H54 (cell line): ENCODE results near the gene WNT6.
A peak's percentile ranks its signal among the peaks of the same experiment; 100 is the strongest.

Source experiments
- DNase-seq: peaks from one replicate; pipeline ENCODE4 v3.0.0; 2011; ENCODE audit warnings: low spot score, mixed read lengths; ENCODE audit not compliant: insufficient read length
- FAIRE-seq: peaks from 3 replicates; lab custom pipeline; 2011; peaks lifted over from hg19 to GRCh38; lab: Jason Lieb, UNC
- POLR2A ChIP-seq: IDR thresholded peaks from 2 replicates; pipeline ENCODE4 v1.6.1; 2011; ENCODE audit warnings: low read depth, mild to moderate bottlenecking, low read length

Gene WNT6

DNA sequence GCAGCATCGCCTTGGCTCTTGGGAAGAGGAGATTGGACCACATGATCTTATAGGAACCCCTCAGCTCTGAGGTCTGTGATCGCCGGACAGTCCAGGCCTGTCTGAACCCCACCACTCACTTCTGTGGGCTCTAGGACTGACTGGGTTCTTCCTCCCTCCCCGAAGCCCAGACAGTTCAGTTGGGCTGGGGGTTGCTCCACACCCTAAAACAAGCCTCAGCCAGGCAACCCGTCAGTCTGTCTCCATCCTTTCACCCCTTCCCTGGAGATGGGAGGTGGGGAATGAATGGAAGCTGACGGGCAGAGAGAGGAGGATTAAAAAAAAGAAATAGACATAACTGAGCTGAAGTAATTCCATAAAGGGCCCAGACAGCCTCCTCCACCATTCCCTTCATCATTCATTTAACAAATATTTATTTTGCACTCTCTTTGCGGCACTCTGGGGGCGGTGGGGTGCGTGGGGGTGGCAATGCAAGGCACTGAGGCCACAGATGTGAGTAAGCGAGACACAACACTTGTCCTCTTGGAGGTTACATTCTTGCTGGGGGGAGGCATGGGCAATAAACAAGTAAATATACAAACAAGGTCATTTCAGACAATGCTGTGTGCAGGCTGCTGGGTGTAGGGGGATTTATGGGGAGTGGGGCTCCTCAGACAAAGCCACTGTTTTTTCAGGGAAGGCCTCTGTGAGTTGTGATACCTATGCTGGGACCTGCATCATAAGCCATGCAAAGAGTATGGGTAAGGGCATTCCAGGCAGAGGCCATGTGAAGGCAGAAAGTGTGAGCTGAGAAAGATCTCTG, 33.9 kb downstream of the WNT6 start:
- FAIRE-seq = no peak
- no peak for TF ChIP-seq POLR2A
- no peak for DNase-seq

DNA sequence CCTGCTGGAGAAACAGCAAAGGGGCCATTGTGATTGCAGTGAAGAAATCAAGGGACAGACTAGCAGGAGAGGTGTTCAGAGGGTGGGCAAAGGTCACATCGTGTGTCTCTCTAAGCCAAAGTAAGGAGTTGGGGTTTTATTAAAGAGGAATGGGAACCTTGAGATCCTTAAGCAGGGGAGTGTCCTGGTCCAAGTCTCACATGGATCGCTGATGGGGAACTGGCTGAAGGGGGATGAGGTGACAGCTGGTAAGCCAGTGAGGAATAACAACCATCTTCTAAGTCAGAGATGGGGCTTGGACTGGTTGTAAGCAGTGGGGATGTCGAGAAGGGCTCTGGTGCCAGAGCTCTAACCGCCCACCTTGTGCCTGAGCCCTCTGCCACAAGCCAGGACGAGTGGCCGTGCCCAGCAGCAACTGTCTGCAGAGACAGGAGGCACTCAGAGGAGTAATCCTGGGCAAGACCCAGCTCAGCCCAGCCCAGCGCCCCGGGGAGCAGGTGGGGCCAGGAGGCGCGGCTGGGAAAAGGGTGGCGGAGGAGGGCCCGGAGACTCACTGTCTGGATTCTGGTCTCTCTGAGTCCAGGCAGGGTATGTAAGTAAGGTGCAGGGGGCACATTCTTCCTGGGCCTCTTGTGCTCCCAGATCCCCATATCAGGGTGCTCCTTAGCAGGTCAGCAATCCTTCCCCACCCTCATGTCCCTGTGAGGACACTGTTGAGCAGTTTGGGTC, 34.7 kb downstream of the WNT6 start:
- DNase-seq (no peak), FAIRE-seq (no peak)
- TF ChIP-seq POLR2A = no peak

DNA sequence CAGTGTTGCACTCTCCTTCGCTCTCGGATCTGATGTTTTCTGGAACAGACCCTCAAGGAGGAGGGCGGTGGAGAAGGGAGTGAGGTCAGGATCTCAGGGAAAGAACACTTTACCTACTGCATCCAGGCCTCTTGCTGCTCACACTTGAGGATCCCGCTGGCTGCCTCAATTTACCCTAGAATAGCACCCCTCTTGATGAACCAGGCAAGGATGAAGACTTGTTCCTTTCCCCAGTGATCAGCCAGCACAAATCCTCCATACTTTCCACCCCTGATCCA, 35.2 kb downstream of the WNT6 start:
- no peak for TF ChIP-seq POLR2A
- FAIRE-seq (no peak), DNase-seq (no peak)

DNA sequence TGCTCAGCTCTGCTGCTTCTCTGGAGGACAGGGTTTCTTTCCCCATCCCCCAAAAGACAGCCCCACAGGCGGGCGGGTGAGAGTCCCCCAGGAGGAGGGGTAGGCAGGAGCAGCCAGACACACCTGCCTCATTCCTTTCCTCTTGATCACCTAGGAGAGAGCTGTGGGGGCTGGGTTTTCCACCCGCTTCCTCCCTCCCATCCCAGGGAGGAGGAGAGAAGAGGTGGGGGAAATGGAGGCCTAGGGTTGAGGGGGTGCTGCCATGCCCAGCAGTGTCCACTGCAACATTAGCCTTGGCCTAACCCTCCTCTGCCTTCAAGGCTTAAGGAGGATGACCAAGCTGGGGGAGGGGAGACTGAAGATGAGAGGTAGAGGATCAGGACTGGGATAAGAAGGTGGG, 35.7 kb downstream of the WNT6 start:
- DNase-seq = no peak
- no peak for TF ChIP-seq POLR2A
- no peak for FAIRE-seq

DNA sequence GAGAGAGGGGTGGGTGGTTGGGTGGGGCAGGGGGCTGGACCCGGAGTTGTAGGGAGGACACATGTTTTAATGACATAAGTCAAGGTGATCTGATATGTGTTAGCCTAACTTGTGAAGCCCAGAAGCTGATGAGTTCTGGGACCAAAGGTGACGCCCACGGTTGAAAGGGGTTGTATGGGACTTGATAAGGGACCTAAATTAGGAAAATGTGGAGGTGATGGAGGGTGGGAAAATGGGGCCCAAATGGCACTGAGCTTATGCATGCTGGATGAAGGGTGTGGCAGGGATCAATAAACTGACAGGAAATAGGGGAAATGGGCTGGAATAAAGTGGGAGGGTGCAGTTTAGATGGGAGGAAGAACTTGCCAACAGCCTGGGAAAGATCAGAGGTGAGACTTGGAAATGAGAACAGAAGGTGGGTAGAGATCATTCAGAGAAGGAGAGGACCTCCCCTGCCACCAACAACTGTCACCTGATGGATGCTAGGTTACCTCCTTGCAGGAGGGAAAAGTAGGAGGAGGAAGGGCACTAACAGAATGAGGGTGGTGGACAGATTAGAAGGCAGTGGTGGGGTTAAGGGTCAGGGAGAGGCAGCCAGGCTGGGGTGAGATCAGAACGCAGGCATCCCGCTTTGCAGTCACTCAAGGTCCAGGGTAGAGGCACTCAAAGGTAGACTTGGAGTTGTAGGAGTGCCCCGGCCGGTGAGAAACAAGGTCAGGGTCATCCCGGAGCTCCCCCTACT, 36.3 kb downstream of the WNT6 start:
- FAIRE-seq (no peak), DNase-seq (no peak)
- no peak for TF ChIP-seq POLR2A

DNA sequence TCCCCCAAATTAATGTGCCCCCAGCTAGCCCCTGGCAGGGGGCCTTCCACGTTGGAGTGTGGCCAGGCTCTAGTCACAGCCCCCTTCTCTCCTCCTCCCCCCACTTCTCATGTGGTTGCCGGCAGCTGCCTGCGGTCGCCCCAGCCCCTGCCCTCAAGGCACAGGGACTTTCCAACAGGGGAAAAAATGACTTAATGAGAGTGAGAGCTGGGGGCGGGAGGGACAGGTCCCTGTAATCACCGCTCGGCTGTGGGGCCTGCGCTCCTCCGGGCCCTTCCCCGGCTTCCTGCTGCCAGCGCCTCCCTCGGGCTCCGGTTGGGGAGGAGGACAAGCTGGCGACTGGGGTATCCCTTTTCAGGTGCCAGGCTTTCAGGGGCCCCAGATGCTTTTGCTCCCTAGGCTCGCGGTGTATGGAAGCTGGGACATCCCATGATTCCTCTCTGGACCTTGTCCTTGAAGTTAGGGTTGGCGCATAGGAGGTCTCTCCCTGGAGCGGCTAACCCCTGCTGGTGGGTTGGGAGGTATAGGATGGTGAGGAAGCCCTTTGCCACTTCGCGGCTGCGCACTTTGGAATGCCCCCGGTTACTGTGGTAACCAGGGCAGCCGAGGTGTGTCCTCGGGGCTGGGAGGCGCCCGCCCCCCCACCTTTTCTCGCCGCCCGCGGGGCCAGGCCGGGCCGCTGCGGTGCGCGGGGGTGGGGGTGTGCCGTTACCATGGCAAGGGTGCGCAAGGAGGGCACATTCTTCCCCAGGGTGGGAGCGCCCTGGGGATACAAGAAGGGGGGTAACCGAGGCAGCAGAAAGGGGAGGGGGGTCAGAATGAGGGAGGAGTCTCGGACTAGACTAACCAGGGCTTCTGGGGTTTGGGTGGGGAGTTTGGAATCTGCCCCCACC, 37.1 kb downstream of the WNT6 start:
- FAIRE-seq (no peak), DNase-seq (peak; percentile 89)
- no peak for TF ChIP-seq POLR2A

DNA sequence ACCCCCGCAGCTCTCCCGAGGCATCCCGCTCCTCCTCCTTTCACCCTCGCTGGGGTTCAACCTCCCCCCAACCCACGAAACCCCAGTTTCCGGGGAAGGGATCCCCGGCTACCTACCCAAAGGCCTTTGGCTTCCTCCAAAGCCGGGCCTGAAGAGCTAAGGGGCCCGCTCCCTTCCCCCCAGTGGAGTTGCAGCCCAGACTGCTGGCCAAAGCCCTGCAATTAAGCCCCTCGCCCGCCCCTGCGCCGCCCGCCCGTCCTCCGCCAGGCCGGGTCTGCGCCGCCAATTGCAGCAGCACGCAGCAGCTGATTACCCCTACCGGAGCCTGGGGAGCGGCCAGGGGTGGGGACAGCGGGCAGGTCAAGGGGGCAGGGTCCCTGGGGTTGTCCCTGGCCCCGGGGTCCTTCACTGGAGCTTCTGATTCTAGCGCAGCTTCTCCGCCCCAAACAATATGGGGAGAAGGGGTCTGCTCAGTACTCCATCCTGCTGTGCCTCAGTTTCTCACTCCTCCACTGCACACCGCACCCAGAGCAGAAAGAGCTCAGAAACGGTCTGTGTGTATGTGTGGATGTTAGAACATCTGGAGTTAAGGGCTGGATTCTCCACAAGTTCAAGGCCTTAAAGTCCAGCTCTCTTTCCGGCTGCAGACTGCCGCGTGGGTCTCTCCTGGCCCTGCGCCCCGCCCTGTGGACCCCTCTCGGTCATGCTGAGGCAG, 37.9 kb downstream of the WNT6 start:
- no peak for TF ChIP-seq POLR2A
- DNase-seq (no peak), FAIRE-seq (no peak)

DNA sequence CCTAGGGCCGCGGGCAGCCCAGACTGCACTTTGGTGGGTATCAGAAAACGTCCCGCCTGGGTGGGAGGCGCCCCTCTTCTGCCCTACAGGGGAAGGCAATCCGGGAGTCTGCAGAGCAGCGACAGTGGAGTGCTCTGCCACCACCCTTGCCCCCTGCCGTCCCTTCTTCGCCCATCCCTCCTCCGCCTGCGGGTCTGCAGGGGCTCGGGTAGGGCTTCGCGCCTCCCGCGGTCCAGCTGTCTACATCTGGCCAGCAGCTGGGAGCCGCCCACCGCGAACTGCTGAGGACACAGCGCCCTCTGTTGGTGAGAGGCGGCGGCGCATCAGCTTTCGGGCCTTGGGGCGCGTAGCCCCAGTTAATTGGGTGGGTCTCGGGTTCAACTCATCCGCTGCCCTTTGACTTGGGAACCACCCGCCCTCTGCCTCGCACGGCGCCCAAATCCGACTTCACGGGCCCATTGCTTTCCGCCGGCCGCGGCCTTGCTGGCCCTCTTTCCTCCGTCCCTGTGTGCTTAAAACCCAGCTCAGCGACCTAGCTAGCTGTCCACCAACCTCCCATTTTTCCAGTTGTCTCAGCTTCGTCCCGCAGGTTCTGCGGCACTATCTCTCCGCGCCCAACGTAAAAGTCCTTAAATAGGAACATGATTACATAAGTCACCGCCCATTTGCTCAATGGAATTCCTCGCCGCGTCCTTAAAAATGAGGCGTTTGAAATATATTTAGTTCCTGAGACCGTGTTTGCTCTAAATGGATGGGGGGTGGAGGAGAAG, 38.7 kb downstream of the WNT6 start:
- DNase-seq (peak; percentile 83), FAIRE-seq (no peak)
- TF ChIP-seq POLR2A = no peak

DNA sequence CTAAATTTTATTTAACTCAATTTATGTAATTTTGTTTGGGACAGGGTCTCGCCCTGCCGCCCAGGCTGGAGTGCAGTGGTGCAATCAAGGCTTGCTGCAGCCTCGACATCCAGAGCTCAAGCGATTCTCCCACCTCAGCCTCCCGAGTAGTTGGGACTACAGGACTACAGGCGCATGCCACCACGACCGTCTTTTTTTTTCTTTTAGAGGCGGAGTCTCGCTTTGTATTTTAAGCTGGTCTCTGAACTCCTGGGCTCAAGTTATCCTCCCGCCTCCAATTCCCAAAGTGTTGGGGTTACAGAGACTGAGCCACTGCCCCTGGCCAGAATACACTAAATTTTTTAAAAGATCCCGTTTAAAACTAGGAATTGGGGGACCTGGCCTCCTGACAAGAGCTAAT, 39.5 kb downstream of the WNT6 start:
- FAIRE-seq (no peak), DNase-seq (no peak)
- TF ChIP-seq POLR2A = no peak

DNA sequence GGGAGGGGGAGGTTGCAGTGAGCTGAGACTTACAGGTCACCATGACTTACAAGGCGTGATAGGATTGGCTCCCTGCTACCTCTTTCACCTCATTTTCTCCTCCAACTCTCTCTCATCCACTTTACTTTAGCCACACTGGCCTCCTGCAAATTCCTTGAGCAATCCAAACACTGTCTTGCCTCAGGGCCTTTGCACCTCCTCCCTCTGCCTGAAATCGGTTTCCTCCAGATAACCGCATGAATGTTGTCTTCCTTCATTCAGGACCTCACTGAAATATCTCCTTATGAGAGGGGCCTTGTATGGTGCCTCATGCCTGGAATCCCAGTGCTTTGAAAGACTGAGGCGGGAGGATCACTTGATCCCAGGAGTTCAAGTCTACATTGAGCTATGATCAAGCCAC, 42.8 kb downstream of the WNT6 start:
- DNase-seq = no peak
- no peak for FAIRE-seq
- TF ChIP-seq POLR2A = no peak

DNA sequence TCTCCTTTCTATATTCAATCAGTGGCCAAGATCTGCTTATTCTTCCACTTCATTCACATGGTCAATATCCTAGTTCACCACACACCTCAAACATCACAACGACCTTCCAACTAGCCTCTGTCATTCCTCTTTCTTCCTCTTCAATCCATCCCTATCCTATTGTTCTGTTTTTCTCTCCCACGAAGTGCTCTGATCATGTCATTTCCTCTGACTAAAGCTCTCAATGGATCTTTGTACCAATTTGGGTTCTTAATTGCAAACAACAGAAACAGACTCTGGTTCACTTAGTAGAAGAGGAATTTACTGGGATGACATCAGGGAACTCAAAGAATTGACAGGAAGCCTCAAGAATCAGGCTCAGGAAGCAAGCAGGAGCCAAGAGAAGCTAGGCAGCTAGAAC, 44.6 kb downstream of the WNT6 start:
- no peak for TF ChIP-seq POLR2A
- FAIRE-seq (no peak), DNase-seq (no peak)
